GM13976 (cell line): ENCODE data around the gene HMBS.

Experiments used
- DNase-seq: peaks from one replicate; pipeline ENCODE4 v3.0.0; 2012; ENCODE audit warnings: low spot score
- in situ Hi-C: fragments of 300-500 bp; cut with MboI; formaldehyde crosslinking; loops from one replicate; pipeline ENCODE4 v1.12.0; 2022; ENCODE audit warnings: low sequenced_read_pairs, mixed read lengths, inconsistent platforms; ENCODE audit not compliant: unreplicated experiment
- TF ChIP-seq, protein P1 (sequence below): IDR thresholded peaks from 2 replicates; pipeline ENCODE4 v1.5.1; 2012; ENCODE audit warnings: borderline replicate concordance, mild to moderate bottlenecking; ENCODE audit not compliant: insufficient read depth; ENCODE audit errors: extremely low read depth, missing control alignments, control extremely low read depth

Gene HMBS

DNA sequence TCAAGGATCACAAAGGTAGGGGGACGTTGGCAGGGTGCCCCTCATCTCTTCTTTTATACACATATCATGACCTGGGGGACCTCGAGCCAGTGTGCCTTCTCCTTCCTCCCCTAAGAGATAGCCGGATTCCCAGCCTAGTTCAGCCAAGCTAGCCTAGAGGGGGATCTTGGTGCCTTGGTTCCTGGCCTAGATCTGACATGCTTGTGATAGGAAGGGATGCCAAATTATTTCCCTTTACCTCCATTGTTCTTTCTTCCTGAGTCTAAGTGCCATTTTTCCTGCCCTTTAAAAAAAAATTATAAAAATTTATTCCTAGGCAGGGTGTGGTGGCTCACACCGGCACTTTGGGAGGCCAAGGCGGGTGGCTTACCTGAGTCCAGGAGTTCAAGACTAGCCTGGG lies 29.7 kb downstream of the HMBS start:
- in situ Hi-C loops, result no loop called here
- TF ChIP-seq, protein P1, sequence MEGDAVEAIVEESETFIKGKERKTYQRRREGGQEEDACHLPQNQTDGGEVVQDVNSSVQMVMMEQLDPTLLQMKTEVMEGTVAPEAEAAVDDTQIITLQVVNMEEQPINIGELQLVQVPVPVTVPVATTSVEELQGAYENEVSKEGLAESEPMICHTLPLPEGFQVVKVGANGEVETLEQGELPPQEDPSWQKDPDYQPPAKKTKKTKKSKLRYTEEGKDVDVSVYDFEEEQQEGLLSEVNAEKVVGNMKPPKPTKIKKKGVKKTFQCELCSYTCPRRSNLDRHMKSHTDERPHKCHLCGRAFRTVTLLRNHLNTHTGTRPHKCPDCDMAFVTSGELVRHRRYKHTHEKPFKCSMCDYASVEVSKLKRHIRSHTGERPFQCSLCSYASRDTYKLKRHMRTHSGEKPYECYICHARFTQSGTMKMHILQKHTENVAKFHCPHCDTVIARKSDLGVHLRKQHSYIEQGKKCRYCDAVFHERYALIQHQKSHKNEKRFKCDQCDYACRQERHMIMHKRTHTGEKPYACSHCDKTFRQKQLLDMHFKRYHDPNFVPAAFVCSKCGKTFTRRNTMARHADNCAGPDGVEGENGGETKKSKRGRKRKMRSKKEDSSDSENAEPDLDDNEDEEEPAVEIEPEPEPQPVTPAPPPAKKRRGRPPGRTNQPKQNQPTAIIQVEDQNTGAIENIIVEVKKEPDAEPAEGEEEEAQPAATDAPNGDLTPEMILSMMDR, result no peak
- DNase-seq, result no peak

DNA sequence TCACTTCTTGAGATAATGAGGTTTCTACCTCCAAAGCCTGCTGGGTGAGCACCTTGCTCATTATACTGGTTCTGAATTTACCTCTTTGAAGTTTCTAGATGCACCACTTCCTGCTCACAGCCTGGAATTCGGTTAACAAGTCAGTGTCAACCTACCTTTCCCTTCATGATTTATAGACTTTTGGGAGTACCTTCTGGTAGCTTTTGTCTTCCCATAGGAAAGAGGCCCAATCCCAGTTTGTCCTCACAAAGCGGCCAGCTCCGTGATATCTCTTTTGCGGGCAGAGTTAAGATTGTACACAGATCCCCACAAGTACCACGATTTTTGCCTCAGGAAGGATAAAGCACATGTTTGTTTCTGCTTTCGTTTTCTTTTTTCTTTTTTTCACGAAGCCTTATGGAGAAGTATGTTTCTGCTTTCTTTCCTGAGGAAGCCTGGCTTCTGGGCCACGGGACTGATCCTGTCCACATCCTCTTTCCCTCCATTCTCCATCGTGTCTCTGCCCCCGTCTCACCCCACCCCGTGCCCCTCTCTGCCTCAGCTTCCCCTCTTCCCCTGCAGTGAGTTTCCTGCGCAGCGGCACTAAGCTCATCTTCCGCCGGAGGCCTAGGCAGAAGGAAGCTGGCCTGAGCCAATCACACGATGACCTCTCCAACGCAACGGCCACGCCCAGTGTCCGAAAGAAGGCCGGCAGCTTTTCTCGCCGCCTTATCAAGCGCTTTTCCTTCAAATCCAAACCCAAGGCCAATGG lies 31.0 kb downstream of the HMBS start:
- TF ChIP-seq, protein P1, result no peak
- DNase-seq, result no peak
- in situ Hi-C loops, result no loop called here

DNA sequence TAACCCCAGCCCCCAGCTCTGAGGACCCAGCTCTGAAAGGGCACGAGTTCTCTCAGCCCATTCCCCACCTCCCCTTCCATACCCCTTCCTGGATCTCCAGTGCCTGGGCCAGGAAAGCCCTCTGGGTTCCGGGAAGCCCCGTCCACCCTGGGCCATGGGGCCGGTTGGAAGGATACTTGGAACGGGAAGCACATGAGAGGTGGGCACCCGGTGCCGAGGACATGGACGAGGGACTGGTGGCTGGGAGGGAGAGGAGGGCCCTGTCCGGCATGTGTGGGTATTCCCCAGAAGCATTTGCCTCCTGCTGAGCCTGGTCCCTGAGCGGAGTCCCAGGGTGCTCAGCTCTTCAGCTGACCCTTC lies 31.5 kb downstream of the HMBS start:
- TF ChIP-seq, protein P1, result no peak
- DNase-seq, result no peak
- in situ Hi-C loops, result no loop called here

DNA sequence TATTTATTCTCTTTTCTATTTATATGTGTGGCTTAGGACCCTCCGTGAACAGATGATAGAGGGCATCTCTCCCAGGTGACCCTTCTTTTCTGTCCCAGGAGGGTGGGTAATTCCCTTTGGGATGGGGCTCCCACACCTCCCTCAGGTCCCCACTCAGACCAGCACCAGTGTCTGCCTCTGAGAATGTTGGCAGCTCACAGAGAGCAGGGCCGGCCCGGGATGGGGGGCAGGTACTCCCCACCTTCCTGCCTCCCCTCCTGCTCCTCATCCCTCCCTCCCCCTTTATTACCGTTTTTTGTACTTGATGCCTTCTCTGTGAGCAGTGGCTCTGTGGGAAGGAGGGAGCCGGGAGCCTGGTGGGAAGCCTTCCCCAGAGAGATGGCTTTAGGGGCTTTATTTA lies 31.9 kb downstream of the HMBS start:
- in situ Hi-C loops, result no loop called here
- TF ChIP-seq, protein P1, result no peak
- no peak for DNase-seq

DNA sequence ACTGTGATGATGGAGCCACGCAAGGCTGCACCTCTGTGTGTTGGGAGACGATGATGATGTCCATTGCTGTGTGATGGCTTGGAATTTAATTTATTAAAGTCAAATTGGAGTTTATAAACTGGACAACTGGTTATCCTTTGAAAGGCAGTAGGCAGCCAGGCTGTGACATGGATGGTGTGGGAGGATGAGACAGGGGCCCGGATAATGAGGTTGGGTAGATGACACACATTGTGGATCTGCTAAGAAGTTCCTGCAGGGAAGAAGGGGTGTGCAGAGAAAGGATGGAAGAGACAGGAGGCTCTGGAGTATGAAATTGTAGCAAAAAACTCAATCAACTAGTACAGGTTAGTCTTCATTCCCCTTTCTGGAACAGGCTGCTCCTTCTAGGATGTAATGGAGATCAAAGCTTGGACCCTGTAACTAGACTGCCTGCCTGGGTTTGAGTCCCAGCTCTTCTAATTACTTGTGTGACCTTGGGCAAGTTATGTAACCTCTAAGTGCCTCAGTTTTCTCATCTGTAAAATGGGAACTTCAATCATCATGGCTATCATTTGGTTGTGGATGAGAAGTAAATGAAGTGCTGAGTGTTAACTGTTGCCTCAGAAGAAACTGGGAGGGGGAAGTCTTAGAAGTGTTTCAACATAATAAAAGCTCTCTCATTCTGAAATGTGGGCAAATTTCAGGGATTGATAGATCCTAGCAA lies 32.5 kb downstream of the HMBS start:
- TF ChIP-seq, protein P1, result no peak
- no peak for DNase-seq
- in situ Hi-C loops, result no loop called here

DNA sequence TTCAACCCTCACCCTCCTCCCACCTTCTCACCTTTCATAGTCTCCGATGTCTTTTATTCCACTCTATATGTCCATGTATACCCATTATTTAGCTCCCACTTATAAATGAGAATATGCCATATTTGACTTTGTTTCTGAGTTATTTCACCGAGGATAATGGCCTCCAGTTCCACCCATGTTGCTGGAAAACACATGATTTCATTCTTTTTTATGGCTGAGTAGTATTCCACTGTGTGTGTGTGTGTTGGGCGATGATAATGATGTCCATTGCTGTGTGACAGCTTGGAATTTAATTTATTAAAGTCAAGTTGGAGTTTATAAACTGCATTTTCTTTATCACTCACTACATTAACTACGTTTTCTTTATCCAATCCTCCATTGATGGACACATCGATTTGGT lies 33.5 kb downstream of the HMBS start:
- in situ Hi-C loops, result no loop called here
- TF ChIP-seq, protein P1, result no peak
- DNase-seq, result no peak
